Body of pancreas (tissue), 4 donors: ENCODE results near the gene VWA8. TPM values are rescaled to one million over a fixed set of nuclear protein-coding genes. Genes with fewer than 3 reads are reported as not detected.
"Not testable (repeated sequence)": the region's sequence is repeated elsewhere in the genome, so short reads cannot be mapped to it uniquely, and the experiment has no call there.

Source experiments
- ATAC-seq: fragments of 150-250 bp; one replicate; pipeline ENCODE4 v1.9.1; 2016
- DNase-seq, 4 donors: peaks; one replicate each; pipeline ENCODE4 v3.0.0-alpha.2; 2019
- H3K27ac ChIP-seq, 4 donors: fragments of 200-600 bp; sonication (generic); 1 replicate in 3 of 4; 2 replicates in 1 of 4; pipeline versions ENCODE4 v1.5.1 to v1.6.1; 2016 to 2019; ENCODE audit warnings: mild to moderate bottlenecking in 1 of 4, mixed read lengths in 1 of 4, moderate library complexity in 1 of 4
- H3K27me3 ChIP-seq, 2 donors: fragments of 200-600 bp; sonication (generic); one replicate each; pipeline ENCODE4 v1.6.0; 2016; ENCODE audit warnings: mild to moderate bottlenecking in 1 of 2
- H3K36me3 ChIP-seq, 2 donors: fragments of 200-600 bp; sonication (generic); replicated peaks in 1 of 2; 2 replicates each; pipeline ENCODE4 v1.5.1; 2016; ENCODE audit warnings: low read depth in 2 of 2; ENCODE audit not compliant: insufficient read depth in 1 of 2
- H3K4me1 ChIP-seq: fragments of 200-600 bp; sonication (generic); one replicate; pipeline ENCODE4 v1.6.0; 2016
- H3K4me3 ChIP-seq, 2 donors: fragments of 200-600 bp; sonication (generic); 1 replicate in 1 of 2; 2 replicates in 1 of 2; pipeline ENCODE4 v1.5.1; 2016 to 2019
- H3K9me3 ChIP-seq, 3 donors: fragments of 200-600 bp; sonication (generic); 1 replicate in 2 of 3; 2 replicates in 1 of 3; pipeline ENCODE4 v1.5.1; 2016
- CTCF ChIP-seq, 7 experiments: fragments of 450-650 bp in 4 of 7; fragments of 200-600 bp in 3 of 7; sonication (generic) in 3 of 7; IDR thresholded peaks; one replicate each; pipeline ENCODE4 v1.5.1; 2016 to 2019; ENCODE audit warnings: antibody characterized with exemption in 7 of 7
- POLR2A ChIP-seq, 3 donors: fragments of 450-650 bp; IDR thresholded peaks; one replicate each; pipeline ENCODE4 v1.6.1; 2016; ENCODE audit warnings: antibody characterized with exemption in 3 of 3, mild to moderate bottlenecking in 2 of 3
- WGBS, 2 donors: methylation state at CpG; one replicate each; pipeline ENCODE4 v1.1.5; 2017; 5-methylcytosine and 5-hydroxymethylcytosine counted together
- intact Hi-C: fragments of 100-400 bp; cut with DNase I; formaldehyde crosslinking; loops from one replicate; pipeline ENCODE4 v1.15.1; 2023
- total RNA-seq, 2 donors: library from RNA; depleted of rRNA; stranded (reverse); fragments of >200 nt; gene quantifications; one replicate each; pipeline ENCODE4 v1.1.0, GENCODE V29; 2016

VWA8 gene
- total RNA-seq, 2 donors from 2014 or later, result 15.8 to 29.3 TPM

GRCh38 chr13:41648314-41648935 is 312.5 kb downstream of the VWA8 start:
- Histone ChIP-seq H3K27me3 (no peaks in the 10 kb centered on the region), H3K36me3 (no peaks in the 10 kb centered on the region), H3K4me3 (no peak overlapping the region), H3K4me1 (peaks cover 23% of the 10 kb centered on the region), H3K9me3 (no peaks in the 10 kb centered on the region), H3K27ac (peak overlapping the region; percentile 10 to 76 (median 66))
- peak; percentile 66 for ATAC-seq
- intact Hi-C loops, result no loop called here
- no peak for TF ChIP-seq CTCF (IDR thresholded peaks at IDR 0.05)
- TF ChIP-seq POLR2A (IDR thresholded peaks at IDR 0.05), result no peak
- WGBS, 2 donors, result 57 to 72% methylated on average over 5 of the region's 5 CpGs
- no peak for DNase-seq

GRCh38 chr13:41647699-41648313 is 313.1 kb downstream of the VWA8 start:
- DNase-seq, H3K4me3 ChIP-seq, H3K27me3 ChIP-seq, H3K36me3 ChIP-seq, H3K9me3 ChIP-seq, ATAC-seq, intact Hi-C loops: not testable (repeated sequence)
- Histone ChIP-seq H3K4me1 (peaks cover 23% of the 10 kb centered on the region), H3K27ac (peak overlapping the region in 3 of 4 donors; percentile 55 to 76 (median 76))
- WGBS, 2 donors, result 77 to 80% methylated on average over 10 of the region's 10 CpGs

- Histone ChIP-seq H3K9me3 (no peaks in the 10 kb centered on the region), H3K4me1 (peaks cover 23% of the 10 kb centered on the region), H3K4me3 (no peak overlapping the region), H3K27ac (peak overlapping the region; percentile 45 to 68 (median 58)), H3K36me3 (no peaks in the 10 kb centered on the region), H3K27me3 (no peaks in the 10 kb centered on the region)
- intact Hi-C loops, result no loop called here
- TF ChIP-seq CTCF (IDR thresholded peaks at IDR 0.05) (no peak), POLR2A (IDR thresholded peaks at IDR 0.05) (no peak)
- ATAC-seq, result peak; percentile 78
- DNase-seq, result peak in 3 of 4 donors; percentile 41 to 51 (median 43)
- WGBS, 2 donors, result 43 to 57% methylated on average over 4 of the region's 4 CpGs
Measured at GRCh38 chr13:41645331-41645730, 315.6 kb downstream of the VWA8 start.

GRCh38 chr13:41644742-41645141 is 316.2 kb downstream of the VWA8 start:
- intact Hi-C loops, result no loop called here
- H3K9me3 ChIP-seq, result no peaks in the 10 kb centered on the region
- H3K36me3 ChIP-seq, result no peaks in the 10 kb centered on the region
- DNase-seq (no peak), ATAC-seq (no peak)
- TF ChIP-seq CTCF (IDR thresholded peaks at IDR 0.05), result no peak
- WGBS, 2 donors, result 67 to 71% methylated on average over 1 of the region's 1 CpG
- H3K27ac ChIP-seq, result peak overlapping the region; percentile 45 to 68 (median 58)
- H3K4me1 ChIP-seq, result peaks cover 23% of the 10 kb centered on the region
- H3K27me3 ChIP-seq, result no peaks in the 10 kb centered on the region
- no peak overlapping the region for H3K4me3 ChIP-seq

GRCh38 chr13:41643507-41643906 is 317.4 kb downstream of the VWA8 start:
- peaks cover 23% of the 10 kb centered on the region for H3K4me1 ChIP-seq
- no peak for ATAC-seq

More at GRCh38 chr13:41643507-41643906, 317.4 kb downstream of the VWA8 start:
- intact Hi-C loops, result no loop called here
- WGBS, 2 donors, result 67 to 85% methylated on average over 4 of the region's 4 CpGs
- no peak for DNase-seq
- H3K27ac ChIP-seq, result peak overlapping the region in 3 of 4 donors; percentile 30 to 68 (median 66)
- H3K27me3 ChIP-seq, result no peaks in the 10 kb centered on the region
- TF ChIP-seq POLR2A (IDR thresholded peaks at IDR 0.05) (no peak), CTCF (IDR thresholded peaks at IDR 0.05) (no peak)
- H3K9me3 ChIP-seq, result no peaks in the 10 kb centered on the region
- no peak overlapping the region for H3K4me3 ChIP-seq
- H3K36me3 ChIP-seq, result no peaks in the 10 kb centered on the region
